GM21619 (cell line): ENCODE measurements around the gene NECTIN1.

Experiments used
- ATAC-seq: cut with Tn5 transposase; IDR thresholded peaks from one replicate; pipeline ENCODE4 v1.9.1; 2021; ENCODE audit not compliant: unreplicated experiment

The NECTIN1 gene

GRCh38 chr11:119728651-119729580 lies at the start of gene NECTIN1:
TSS of gene NECTIN1 (minus strand) at chr11:119729200. CDS start at chr11:119728553, 647 bp downstream.
- ATAC-seq: peak; percentile 78

- ATAC-seq: no peak
Observed at GRCh38 chr11:119778391-119779194, 49.6 kb upstream of the NECTIN1 start.

GRCh38 chr11:119777940-119778339 lies 48.9 kb upstream of the NECTIN1 start:
- ATAC-seq: no peak

- no peak for ATAC-seq
Observed at GRCh38 chr11:119776651-119777050, 47.7 kb upstream of the NECTIN1 start.

- ATAC-seq: no peak
Observed at GRCh38 chr11:119776031-119776636, 47.1 kb upstream of the NECTIN1 start.

GRCh38 chr11:119774172-119774763 lies 45.3 kb upstream of the NECTIN1 start:
- ATAC-seq: no peak

GRCh38 chr11:119772641-119773415 lies 43.8 kb upstream of the NECTIN1 start:
- ATAC-seq: no peak

GRCh38 chr11:119772076-119772475 lies 43.1 kb upstream of the NECTIN1 start:
- no peak for ATAC-seq

GRCh38 chr11:119771172-119771770 lies 42.3 kb upstream of the NECTIN1 start:
- ATAC-seq: no peak

GRCh38 chr11:119765628-119766027 lies 36.6 kb upstream of the NECTIN1 start:
- ATAC-seq: no peak

- ATAC-seq: no peak
Observed at GRCh38 chr11:119764108-119764868, 35.3 kb upstream of the NECTIN1 start.

- ATAC-seq: no peak
Observed at GRCh38 chr11:119763071-119763728, 34.2 kb upstream of the NECTIN1 start.

GRCh38 chr11:119759747-119760412 lies 30.9 kb upstream of the NECTIN1 start:
- ATAC-seq: no peak

GRCh38 chr11:119759324-119759723 lies 30.3 kb upstream of the NECTIN1 start:
- ATAC-seq: no peak

GRCh38 chr11:119758291-119758690 lies 29.3 kb upstream of the NECTIN1 start:
- no peak for ATAC-seq

GRCh38 chr11:119757378-119757777 lies 28.4 kb upstream of the NECTIN1 start:
- no peak for ATAC-seq

GRCh38 chr11:119756169-119756865 lies 27.3 kb upstream of the NECTIN1 start:
- ATAC-seq: no peak
